ENCODE measurements around the gene CTNNA3. TPM values are rescaled to one million over a fixed set of nuclear protein-coding genes. Genes with fewer than 3 reads are reported as not detected.

The CTNNA3 gene
- total RNA-seq, 1 donor from 2014 or later: not detected

GRCh38 chr10:66167816-66168215 is 1528.2 kb downstream of the CTNNA3 start:
- no peak for TF ChIP-seq CTCF (IDR thresholded peaks at IDR 0.05; ENCODE audit: insufficient read depth, low read length, severe bottlenecking)
- DNase-seq (ENCODE audit: low read depth) (peak; percentile 57), FAIRE-seq (no peak)

GRCh38 chr10:66162560-66163143 is 1533.3 kb downstream of the CTNNA3 start:
- peak; percentile 40 for FAIRE-seq

More at GRCh38 chr10:66167816-66168215, 1528.2 kb downstream of the CTNNA3 start:
- Histone ChIP-seq H3K36me3 (ENCODE audit: control insufficient read depth, insufficient read depth, low read length) (no peaks in the 10 kb centered on the region), H3K27me3 (ENCODE audit: control insufficient read depth, insufficient read depth, low read length) (no peaks in the 10 kb centered on the region), H3K4me3 (ENCODE audit: low read depth, low read length) (no peak overlapping the region)

GRCh38 chr10:66151346-66151745 is 1544.6 kb downstream of the CTNNA3 start:
- TF ChIP-seq CTCF (IDR thresholded peaks at IDR 0.05; ENCODE audit: insufficient read depth, low read length, severe bottlenecking): no peak
- Histone ChIP-seq H3K27me3 (ENCODE audit: control insufficient read depth, insufficient read depth, low read length) (no peaks in the 10 kb centered on the region), H3K36me3 (ENCODE audit: control insufficient read depth, insufficient read depth, low read length) (no peaks in the 10 kb centered on the region), H3K4me3 (ENCODE audit: low read depth, low read length) (no peak overlapping the region)
- DNase-seq (ENCODE audit: low read depth) (peak; percentile 60), FAIRE-seq (no peak)

More at GRCh38 chr10:66162560-66163143, 1533.3 kb downstream of the CTNNA3 start:
- DNase-seq (ENCODE audit: low read depth): peak; percentile 72
- Histone ChIP-seq H3K4me3 (ENCODE audit: low read depth, low read length) (no peak overlapping the region), H3K36me3 (ENCODE audit: control insufficient read depth, insufficient read depth, low read length) (no peaks in the 10 kb centered on the region), H3K27me3 (ENCODE audit: control insufficient read depth, insufficient read depth, low read length) (no peaks in the 10 kb centered on the region)
- TF ChIP-seq CTCF (IDR thresholded peaks at IDR 0.05; ENCODE audit: insufficient read depth, low read length, severe bottlenecking): no peak

- FAIRE-seq (no peak), DNase-seq (ENCODE audit: low read depth) (no peak)
- no peak for TF ChIP-seq CTCF (IDR thresholded peaks at IDR 0.05; ENCODE audit: insufficient read depth, low read length, severe bottlenecking)
- Histone ChIP-seq H3K27me3 (ENCODE audit: control insufficient read depth, insufficient read depth, low read length) (no peaks in the 10 kb centered on the region), H3K36me3 (ENCODE audit: control insufficient read depth, insufficient read depth, low read length) (no peaks in the 10 kb centered on the region), H3K4me3 (ENCODE audit: low read depth, low read length) (no peak overlapping the region)
Observed at GRCh38 chr10:66148312-66148711, 1547.7 kb downstream of the CTNNA3 start.

GRCh38 chr10:66144016-66144415 is 1552.0 kb downstream of the CTNNA3 start:
- DNase-seq (ENCODE audit: low read depth) (no peak), FAIRE-seq (no peak)
- no peak for TF ChIP-seq CTCF (IDR thresholded peaks at IDR 0.05; ENCODE audit: insufficient read depth, low read length, severe bottlenecking)
- no peaks in the 10 kb centered on the region for H3K36me3 ChIP-seq (ENCODE audit: control insufficient read depth, insufficient read depth, low read length)
- no peak overlapping the region for H3K4me3 ChIP-seq (ENCODE audit: low read depth, low read length)
- no peaks in the 10 kb centered on the region for H3K27me3 ChIP-seq (ENCODE audit: control insufficient read depth, insufficient read depth, low read length)

GRCh38 chr10:66102756-66103155 is 1593.2 kb downstream of the CTNNA3 start:
- DNase-seq (ENCODE audit: low read depth) (no peak), FAIRE-seq (peak; percentile 80)
- no peak overlapping the region for H3K4me3 ChIP-seq (ENCODE audit: low read depth, low read length)
- no peaks in the 10 kb centered on the region for H3K27me3 ChIP-seq (ENCODE audit: control insufficient read depth, insufficient read depth, low read length)
- TF ChIP-seq CTCF (IDR thresholded peaks at IDR 0.05; ENCODE audit: insufficient read depth, low read length, severe bottlenecking): no peak
- H3K36me3 ChIP-seq (ENCODE audit: control insufficient read depth, insufficient read depth, low read length): no peaks in the 10 kb centered on the region
